ENCODE data around the gene SPTSSB.

The SPTSSB gene

GRCh38 chr3:161337311-161337710 lies 34.0 kb downstream of the SPTSSB start:
- DNase-seq, result no peak

- DNase-seq, result no peak
These were observed 34.7 kb downstream of the SPTSSB start for GRCh38 chr3:161336661-161337060.

GRCh38 chr3:161333696-161334095 lies 37.6 kb downstream of the SPTSSB start:
- DNase-seq, result no peak

- DNase-seq, result no peak
These were observed 38.5 kb downstream of the SPTSSB start for GRCh38 chr3:161332792-161333191.

- DNase-seq, result no peak
These were observed 46.3 kb downstream of the SPTSSB start for GRCh38 chr3:161325059-161325458.

- DNase-seq, result no peak
These were observed 47.2 kb downstream of the SPTSSB start for GRCh38 chr3:161323926-161324621.

- DNase-seq, result no peak
These were observed 48.3 kb downstream of the SPTSSB start for GRCh38 chr3:161322781-161323568.

- DNase-seq, result no peak
These were observed 50.5 kb downstream of the SPTSSB start for GRCh38 chr3:161320837-161321236.

- DNase-seq, result no peak
These were observed 51.5 kb downstream of the SPTSSB start for GRCh38 chr3:161319867-161320266.

- DNase-seq, result no peak
These were observed 54.2 kb downstream of the SPTSSB start for GRCh38 chr3:161317077-161317476.

- DNase-seq, result no peak
These were observed 55.2 kb downstream of the SPTSSB start for GRCh38 chr3:161316006-161316689.

GRCh38 chr3:161314836-161315395 lies 56.4 kb downstream of the SPTSSB start:
- DNase-seq, result no peak

- DNase-seq, result peak; percentile 30 to 66
These were observed 60.5 kb downstream of the SPTSSB start for GRCh38 chr3:161310649-161311423.

GRCh38 chr3:161305095-161305991 lies 66.0 kb downstream of the SPTSSB start:
- peak in 1 of 2 donors; percentile 34 for DNase-seq

GRCh38 chr3:161296814-161297213 lies 74.5 kb downstream of the SPTSSB start:
- DNase-seq, result no peak

- DNase-seq, result no peak
These were observed 76.0 kb downstream of the SPTSSB start for GRCh38 chr3:161295325-161295724.
